ENCODE data around the gene SYNJ2BP.

SYNJ2BP gene

GRCh38 chr14:70391493-70392391 is 25.1 kb downstream of the SYNJ2BP start:
- DNase-seq, result no peak

DNA sequence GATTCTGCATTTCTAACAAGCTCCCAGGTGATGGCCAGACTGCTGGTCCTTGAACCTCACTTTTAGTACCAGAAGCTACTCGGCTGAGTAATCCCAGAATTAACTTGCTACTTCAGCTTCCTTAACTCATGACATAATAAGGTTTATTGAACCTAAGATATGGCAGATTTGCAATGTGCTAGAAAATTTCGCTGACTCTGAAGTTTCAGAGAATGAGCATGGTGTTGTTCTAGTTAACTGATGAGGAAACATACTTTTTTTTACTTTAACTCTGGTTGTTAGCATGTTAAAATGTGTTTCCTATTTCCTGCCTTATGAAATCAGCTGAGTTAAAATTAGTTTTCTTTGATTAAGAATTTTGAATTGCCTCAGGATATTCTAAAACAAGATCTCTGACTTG is 34.4 kb downstream of the SYNJ2BP start:
- no peak for DNase-seq

DNA sequence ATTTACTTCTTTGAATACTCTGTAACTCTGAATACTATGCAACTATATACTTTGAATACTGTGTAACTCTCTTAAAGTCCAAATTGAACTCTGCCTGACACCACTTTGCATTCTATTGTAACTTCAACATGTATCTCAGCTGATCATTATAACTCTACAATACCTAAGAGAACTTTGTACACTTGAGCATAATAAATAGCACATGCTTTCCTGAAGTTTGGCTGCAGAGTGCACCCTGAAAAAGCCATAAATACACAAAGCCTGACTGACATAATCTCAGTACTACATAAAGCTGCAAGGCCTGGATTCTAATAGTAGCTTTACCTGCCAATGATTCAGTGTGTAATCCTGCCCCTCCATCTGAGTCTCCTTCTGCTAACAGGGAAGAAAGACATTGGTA is 36.1 kb downstream of the SYNJ2BP start:
- DNase-seq, result no peak

DNA sequence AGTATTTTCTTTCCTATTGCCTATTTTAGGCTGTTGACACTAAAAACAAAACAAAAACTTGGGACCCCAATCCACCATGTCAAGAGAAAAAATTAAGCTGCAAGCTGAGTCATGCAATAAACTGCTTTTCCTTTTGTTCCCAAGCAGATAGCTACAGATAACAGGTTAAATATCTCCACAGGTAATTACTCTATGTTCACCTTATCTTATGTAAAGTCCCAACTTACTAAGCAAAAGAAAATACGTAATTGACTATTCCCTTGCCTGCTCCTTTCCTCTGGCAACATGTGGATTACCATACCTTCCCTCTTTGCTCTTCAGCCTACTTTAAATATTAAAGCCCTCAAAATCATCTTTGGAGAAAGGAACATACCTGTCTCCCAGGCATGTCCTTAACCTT is 38.2 kb downstream of the SYNJ2BP start:
- DNase-seq, result no peak

Data from GOT3 (cell line).